GM12875 (cell line): Measurements from ENCODE around the gene IFNLR1.

Experiments used
- H3K4me3 ChIP-seq: one replicate; pipeline ENCODE4 v1.5.1; 2011; ENCODE audit warnings: low read depth, low read length, control low read depth
- CTCF ChIP-seq: IDR thresholded peaks from 2 replicates; pipeline ENCODE4 v1.5.1; 2011; ENCODE audit warnings: low read depth, mild to moderate bottlenecking, control low read depth, inconsistent platforms, low read length, moderate library complexity, borderline replicate concordance; ENCODE audit not compliant: insufficient read depth

IFNLR1 gene

GRCh38 chr1:24186993-24187790 is at the start of gene IFNLR1:
TSS of gene IFNLR1 (minus strand) at chr1:24187289. CDS start at chr1:24187248, 41 bp downstream.
- peak within 1 kb of the TSS; percentile 73 for H3K4me3 ChIP-seq
- no peak for TF ChIP-seq CTCF

GRCh38 chr1:24235921-24236788 is 49.1 kb upstream of the IFNLR1 start:
- H3K4me3 ChIP-seq: no peak overlapping the region
- no peak for TF ChIP-seq CTCF

GRCh38 chr1:24233684-24234600 is 46.9 kb upstream of the IFNLR1 start:
- TF ChIP-seq CTCF: no peak
- no peak overlapping the region for H3K4me3 ChIP-seq

DNA sequence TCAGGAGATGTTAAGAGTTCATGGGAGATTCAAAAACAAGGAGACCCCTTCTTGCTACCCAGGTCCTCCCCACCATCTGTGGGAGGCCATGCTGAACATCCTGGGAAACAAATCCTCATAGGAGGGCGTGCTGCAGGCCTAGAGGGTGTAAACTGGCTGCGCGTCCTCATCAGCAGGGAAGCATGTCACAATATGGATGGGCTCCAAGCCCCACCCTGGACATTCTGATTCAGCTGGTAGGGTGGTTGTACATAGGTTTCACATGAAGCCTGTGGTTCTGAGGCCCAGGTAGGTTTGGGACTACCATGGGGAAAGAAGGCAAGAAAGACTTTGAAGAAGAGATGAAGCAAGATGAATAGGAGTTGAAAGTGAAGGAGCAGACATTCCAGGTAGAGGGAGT is 44.6 kb upstream of the IFNLR1 start:
- H3K4me3 ChIP-seq: no peak overlapping the region
- no peak for TF ChIP-seq CTCF

GRCh38 chr1:24228311-24228710 is 41.2 kb upstream of the IFNLR1 start:
- no peak for TF ChIP-seq CTCF
- no peak overlapping the region for H3K4me3 ChIP-seq

DNA sequence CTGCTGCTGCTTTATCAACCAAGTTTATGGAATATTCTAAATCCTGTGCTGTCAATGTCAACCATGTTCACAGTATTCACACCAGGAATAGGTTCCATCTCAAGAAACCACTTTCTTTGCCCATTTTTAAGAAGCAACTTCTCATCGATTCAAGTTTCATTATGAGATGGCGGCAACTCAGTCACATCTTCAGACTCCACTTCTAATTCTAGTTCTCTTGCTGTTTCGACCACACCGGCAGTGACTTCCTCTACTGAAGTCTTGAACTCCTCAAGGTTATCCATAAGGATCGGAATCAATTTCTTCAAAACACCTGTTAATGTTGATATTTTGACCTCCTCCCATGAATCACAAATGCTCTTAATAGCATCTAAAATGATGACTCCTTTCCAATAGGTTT is 39.7 kb upstream of the IFNLR1 start:
- TF ChIP-seq CTCF: no peak
- H3K4me3 ChIP-seq: no peak overlapping the region
